Stomach (tissue), 9 donors: ENCODE data around the gene CCDC69. TPM values are rescaled to one million over a fixed set of nuclear protein-coding genes. Genes with fewer than 3 reads are reported as not detected.
"Not testable (repeated sequence)": the region's sequence is repeated elsewhere in the genome, so short reads cannot be mapped to it uniquely, and the experiment has no call there.

Source experiments
- DNase-seq, 2 donors: peaks; one replicate each; pipeline versions ENCODE4 v3.0.0 to v3.0.0-alpha.2; 2013 to 2019
- H3K27ac ChIP-seq, 5 donors: fragments of 200-600 bp in 4 of 5; sonication (generic) in 4 of 5; one replicate each; pipeline ENCODE4 v1.5.1; 2013 to 2019; ENCODE audit warnings: mild to moderate bottlenecking in 1 of 5, moderate library complexity in 1 of 5
- H3K27me3 ChIP-seq, 3 donors: fragments of 200-600 bp; sonication (generic); one replicate each; pipeline ENCODE4 v1.5.1; 2017 to 2019; ENCODE audit warnings: mixed run types in 1 of 3
- H3K36me3 ChIP-seq, 4 donors: fragments of 200-600 bp; sonication (generic); 1 replicate in 3 of 4; 2 replicates in 1 of 4; pipeline ENCODE4 v1.5.1; 2016 to 2019
- H3K4me1 ChIP-seq, 4 donors: fragments of 200-600 bp; sonication (generic); one replicate each; pipeline ENCODE4 v1.5.1; 2016 to 2019
- H3K4me3 ChIP-seq, 4 donors: fragments of 200-600 bp; sonication (generic) in 3 of 4; one replicate each; pipeline ENCODE4 v1.5.1; 2016 to 2019; ENCODE audit warnings: mild to moderate bottlenecking in 1 of 4
- H3K9me3 ChIP-seq, 4 donors: fragments of 200-600 bp; sonication (generic); one replicate each; pipeline ENCODE4 v1.5.1; 2016 to 2019
- CTCF ChIP-seq, 7 experiments: fragments of 450-650 bp in 4 of 7; fragments of 200-600 bp in 3 of 7; sonication (generic) in 3 of 7; IDR thresholded peaks; one replicate each; pipeline ENCODE4 v1.5.1; 2016 to 2019; ENCODE audit warnings: antibody characterized with exemption in 7 of 7, control low read depth in 2 of 7, mild to moderate bottlenecking in 1 of 7
- EP300 ChIP-seq: sonication (generic); formaldehyde crosslinking; IDR thresholded peaks from one replicate; pipeline ENCODE4 v1.6.1; 2017; ENCODE audit warnings: antibody characterized with exemption
- POLR2A ChIP-seq, 4 donors: fragments of 450-650 bp; IDR thresholded peaks; one replicate each; pipeline ENCODE4 v1.6.1; 2016; ENCODE audit warnings: antibody characterized with exemption in 4 of 4, control low read depth in 2 of 4, mild to moderate bottlenecking in 1 of 4, moderate library complexity in 1 of 4
- POLR2AphosphoS5 ChIP-seq, 3 donors: sonication (generic); formaldehyde crosslinking; IDR thresholded peaks; one replicate each; pipeline ENCODE4 v1.6.1; 2016; ENCODE audit warnings: antibody characterized with exemption in 3 of 3
- WGBS, 5 donors: extraction: QIAGEN DNeasy Blood & Tissue Kit in 3 of 5; methylation state at CpG; one replicate each; pipeline versions ENCODE4 v1.1.5 to v1.1.7; 2013 to 2018; 5-methylcytosine and 5-hydroxymethylcytosine counted together
- intact Hi-C: fragments of 100-400 bp; cut with DNase I; formaldehyde crosslinking; loops from one replicate; pipeline ENCODE4 v1.15.1; 2023; ENCODE audit warnings: low total_unique reads
- polyA plus RNA-seq, 3 donors: library from polyadenylated mRNA; stranded (reverse); fragments of 200-250 nt; gene quantifications; one replicate each; pipeline ENCODE4 v1.2.3, GENCODE V29; 2013
- total RNA-seq, 5 donors: library from RNA; depleted of rRNA; stranded (reverse); fragments of >200 nt; gene quantifications; one replicate each; pipeline versions ENCODE4 v1.1.0 to v1.2.3, GENCODE V29; 2014 to 2016
- donor health status: healthy with polysubstance abuse.
- donor health status: Bipolar disorder and iron deficiency.
- donor health status: healthy.

CCDC69 gene
- total and polyA plus RNA-seq, 8 donors, result 5.5 to 173 (median 31.0) TPM

- no peaks in the 10 kb centered on the region for H3K4me1 ChIP-seq
- TF ChIP-seq POLR2A (IDR thresholded peaks at IDR 0.05), result no peak
- H3K36me3 ChIP-seq, result no peaks in the 10 kb centered on the region
- DNase-seq, result no peak
- WGBS, 5 donors, result 76 to 88% (median 83%) methylated on average over 4 of the region's 4 CpGs
- no peaks in the 10 kb centered on the region for H3K9me3 ChIP-seq
- intact Hi-C loops, result loop anchor here (10.0 kb wide), 2 partner anchors 81 to 191 kb away; no protein-coding TSS in a partner anchor
- no peak overlapping the region for H3K27ac ChIP-seq
- no peak overlapping the region for H3K4me3 ChIP-seq
- H3K27me3 ChIP-seq, result no peaks in the 10 kb centered on the region
These were observed 21.9 kb upstream of the CCDC69 start for GRCh38 chr5:151245680-151246219.

DNA sequence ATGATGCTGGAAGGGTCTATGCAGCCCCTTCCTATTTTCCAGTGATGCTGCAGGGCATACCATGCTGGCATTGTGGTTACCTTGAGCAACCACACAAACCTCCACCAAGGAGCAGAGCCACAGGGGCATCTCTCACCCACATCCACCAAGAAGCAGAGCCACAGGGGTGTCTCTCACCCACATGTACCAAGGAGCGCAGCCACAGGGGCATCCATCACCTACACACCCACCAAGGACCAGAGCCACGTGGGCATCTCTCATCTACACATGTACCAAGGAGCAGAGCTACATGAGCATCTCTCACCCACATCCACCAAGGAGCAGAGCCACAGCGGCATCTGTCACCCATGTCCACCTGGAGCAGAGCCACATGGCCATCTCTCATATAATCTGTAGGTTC, 20.3 kb upstream of the CCDC69 start:
- TF ChIP-seq POLR2A (IDR thresholded peaks at IDR 0.05) (no peak), CTCF (IDR thresholded peaks at IDR 0.05) (no peak), POLR2AphosphoS5 (IDR thresholded peaks at IDR 0.05) (no peak), EP300 (no peak)
- 67 to 93% (median 83%) methylated on average over 3 of the region's 3 CpGs for WGBS, 5 donors
- intact Hi-C loops, result loop anchor here (10.0 kb wide), 2 partner anchors 79 to 189 kb away; no protein-coding TSS in a partner anchor

DNA sequence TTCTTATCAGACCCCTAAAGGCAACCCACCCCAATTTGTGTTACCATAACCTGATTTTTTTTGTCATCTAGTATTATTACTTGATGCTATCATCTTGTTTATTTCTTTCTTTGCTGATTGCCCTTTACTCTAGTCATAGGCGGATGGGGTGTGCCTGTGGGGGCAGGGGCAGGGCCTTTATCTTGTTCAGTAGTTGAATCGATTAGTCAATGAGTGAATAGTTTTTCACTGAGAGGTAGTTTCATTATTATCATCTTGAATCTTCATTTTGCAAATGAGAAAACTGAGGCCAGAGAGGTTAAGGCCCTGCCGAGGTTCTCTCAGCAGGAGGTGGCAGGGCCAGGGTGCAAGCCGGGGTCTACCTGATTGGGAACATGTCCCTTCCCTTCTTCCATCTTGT, 19.7 kb upstream of the CCDC69 start:
- TF ChIP-seq EP300 (no peak), POLR2A (IDR thresholded peaks at IDR 0.05) (no peak), POLR2AphosphoS5 (IDR thresholded peaks at IDR 0.05) (no peak), CTCF (IDR thresholded peaks at IDR 0.05) (no peak)
- no peak overlapping the region for H3K27ac ChIP-seq
- no peak overlapping the region for H3K4me3 ChIP-seq
- DNase-seq, result no peak
- intact Hi-C loops, result loop anchor here (10.0 kb wide), 2 partner anchors 79 to 189 kb away; no protein-coding TSS in a partner anchor
- no peaks in the 10 kb centered on the region for H3K36me3 ChIP-seq
- 79 to 88% (median 82%) methylated on average over 4 of the region's 4 CpGs for WGBS, 5 donors
- H3K4me1 ChIP-seq, result peaks cover 0 to 4% (median 3%) of the 10 kb centered on the region in 4 donors
- H3K9me3 ChIP-seq, result no peaks in the 10 kb centered on the region
- H3K27me3 ChIP-seq, result no peaks in the 10 kb centered on the region

More for the DNA sequence above, 20.3 kb upstream of the CCDC69 start:
- DNase-seq, result no peak
- Histone ChIP-seq H3K9me3 (no peaks in the 10 kb centered on the region), H3K4me1 (peaks cover 0 to under 1% (median 0%) of the 10 kb centered on the region in 4 donors), H3K27me3 (no peaks in the 10 kb centered on the region), H3K27ac (no peak overlapping the region), H3K4me3 (no peak overlapping the region), H3K36me3 (no peaks in the 10 kb centered on the region)

GRCh38 chr5:151243127-151243526, 19.2 kb upstream of the CCDC69 start:
- Histone ChIP-seq H3K27ac (no peak overlapping the region), H3K9me3 (no peaks in the 10 kb centered on the region), H3K27me3 (no peaks in the 10 kb centered on the region), H3K36me3 (no peaks in the 10 kb centered on the region), H3K4me3 (no peak overlapping the region), H3K4me1 (peaks cover 0 to 7% (median 6%) of the 10 kb centered on the region in 4 donors)
- intact Hi-C loops, result loop anchor here (10.0 kb wide), 2 partner anchors 78 to 188 kb away; no protein-coding TSS in a partner anchor
- 80 to 91% (median 88%) methylated on average over 4 of the region's 4 CpGs for WGBS, 5 donors
- no peak for DNase-seq
- no peak for TF ChIP-seq POLR2AphosphoS5 (IDR thresholded peaks at IDR 0.05)
- TF ChIP-seq POLR2A (IDR thresholded peaks at IDR 0.05), result no peak

DNA sequence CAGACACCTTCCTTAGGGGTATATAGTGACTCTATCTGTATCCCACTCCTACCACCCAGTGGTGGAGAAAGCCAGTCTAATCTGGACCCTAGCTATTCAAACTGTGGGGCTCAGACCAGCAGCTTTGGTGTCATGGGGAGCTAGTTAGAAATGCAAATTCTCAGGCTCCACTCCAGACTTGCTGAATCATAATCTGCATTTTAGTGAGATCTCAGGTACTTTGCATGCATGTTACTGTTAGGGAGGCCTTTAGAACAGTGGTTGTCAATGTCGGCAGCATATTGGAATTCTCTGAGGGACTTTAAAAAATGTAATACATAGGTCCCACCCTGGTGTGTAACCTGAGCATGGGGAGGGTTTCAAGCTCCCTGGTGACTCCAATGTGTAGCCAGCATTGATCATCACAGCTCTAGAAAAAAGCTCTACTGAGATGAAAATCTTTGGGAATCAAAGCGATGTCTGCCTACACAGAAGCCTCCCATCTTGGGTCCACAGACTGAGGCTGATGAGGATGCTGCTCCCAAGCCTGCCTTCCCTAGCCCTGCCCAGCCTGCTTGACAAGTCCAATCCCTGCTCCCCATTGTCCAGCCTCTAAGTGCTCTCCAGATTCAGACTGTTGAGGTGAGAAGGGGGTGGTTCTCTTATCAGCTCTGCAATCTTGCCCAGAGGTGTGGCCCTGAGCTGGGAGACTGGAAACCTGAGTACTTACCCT, 17.2 kb upstream of the CCDC69 start:
- 86 to 93% (median 90%) methylated on average over 2 of the region's 2 CpGs for WGBS, 5 donors
- Histone ChIP-seq H3K27me3 (no peaks in the 10 kb centered on the region), H3K9me3 (no peaks in the 10 kb centered on the region), H3K36me3 (no peaks in the 10 kb centered on the region), H3K4me1 (peaks cover 0 to 12% (median 6%) of the 10 kb centered on the region in 4 donors), H3K4me3 (no peak overlapping the region), H3K27ac (no peak overlapping the region)
- intact Hi-C loops, result loop anchor here (10.0 kb wide), 2 partner anchors 76 to 186 kb away; no protein-coding TSS in a partner anchor
- DNase-seq, result no peak
- TF ChIP-seq POLR2AphosphoS5 (IDR thresholded peaks at IDR 0.05) (no peak), POLR2A (IDR thresholded peaks at IDR 0.05) (no peak), CTCF (IDR thresholded peaks at IDR 0.05) (no peak), EP300 (no peak)

GRCh38 chr5:151240268-151240835, 16.5 kb upstream of the CCDC69 start:
- WGBS, 5 donors, result 86 to 91% (median 88%) methylated on average over 10 of the region's 10 CpGs
- peaks cover 0 to 13% (median 7%) of the 10 kb centered on the region in 4 donors for H3K4me1 ChIP-seq
- not testable (repeated sequence) for H3K36me3 ChIP-seq, H3K9me3 ChIP-seq, H3K27me3 ChIP-seq, H3K4me3 ChIP-seq, DNase-seq, H3K27ac ChIP-seq
- intact Hi-C loops, result loop anchor here (10.0 kb wide), 2 partner anchors 76 to 186 kb away; no protein-coding TSS in a partner anchor
